Esophagus squamous epithelium (tissue), 4 donors: ENCODE data around the gene KCNK6.

Experiments
- CTCF ChIP-seq, 6 experiments: fragments of 450-650 bp in 4 of 6; fragments of 200-600 bp in 2 of 6; sonication (generic) in 2 of 6; IDR thresholded peaks; one replicate each; pipeline ENCODE4 v1.5.1; 2016 to 2019; ENCODE audit warnings: antibody characterized with exemption in 6 of 6, mild to moderate bottlenecking in 4 of 6, moderate library complexity in 4 of 6
- POLR2A ChIP-seq, 4 donors: fragments of 450-650 bp; IDR thresholded peaks; one replicate each; pipeline ENCODE4 v1.6.1; 2017; ENCODE audit warnings: antibody characterized with exemption in 4 of 4, mild to moderate bottlenecking in 4 of 4, moderate library complexity in 3 of 4

GRCh38 chr19:38278751-38279150 lies 40.9 kb upstream of the KCNK6 start:
- TF ChIP-seq CTCF (IDR thresholded peaks at IDR 0.05), result no peak
- no peak for TF ChIP-seq POLR2A (IDR thresholded peaks at IDR 0.05)
